UCSD-AML1 (cell line): Measurements from ENCODE around the gene PRR7.
A peak's percentile ranks its signal among the peaks of the same experiment; 100 is the strongest.

Experiments used
- DNase-seq: peaks from one replicate; lab custom pipeline; 2025; ENCODE audit not compliant: unreplicated experiment; lab: John Stamatoyannopoulos, UW

Gene PRR7

DNA sequence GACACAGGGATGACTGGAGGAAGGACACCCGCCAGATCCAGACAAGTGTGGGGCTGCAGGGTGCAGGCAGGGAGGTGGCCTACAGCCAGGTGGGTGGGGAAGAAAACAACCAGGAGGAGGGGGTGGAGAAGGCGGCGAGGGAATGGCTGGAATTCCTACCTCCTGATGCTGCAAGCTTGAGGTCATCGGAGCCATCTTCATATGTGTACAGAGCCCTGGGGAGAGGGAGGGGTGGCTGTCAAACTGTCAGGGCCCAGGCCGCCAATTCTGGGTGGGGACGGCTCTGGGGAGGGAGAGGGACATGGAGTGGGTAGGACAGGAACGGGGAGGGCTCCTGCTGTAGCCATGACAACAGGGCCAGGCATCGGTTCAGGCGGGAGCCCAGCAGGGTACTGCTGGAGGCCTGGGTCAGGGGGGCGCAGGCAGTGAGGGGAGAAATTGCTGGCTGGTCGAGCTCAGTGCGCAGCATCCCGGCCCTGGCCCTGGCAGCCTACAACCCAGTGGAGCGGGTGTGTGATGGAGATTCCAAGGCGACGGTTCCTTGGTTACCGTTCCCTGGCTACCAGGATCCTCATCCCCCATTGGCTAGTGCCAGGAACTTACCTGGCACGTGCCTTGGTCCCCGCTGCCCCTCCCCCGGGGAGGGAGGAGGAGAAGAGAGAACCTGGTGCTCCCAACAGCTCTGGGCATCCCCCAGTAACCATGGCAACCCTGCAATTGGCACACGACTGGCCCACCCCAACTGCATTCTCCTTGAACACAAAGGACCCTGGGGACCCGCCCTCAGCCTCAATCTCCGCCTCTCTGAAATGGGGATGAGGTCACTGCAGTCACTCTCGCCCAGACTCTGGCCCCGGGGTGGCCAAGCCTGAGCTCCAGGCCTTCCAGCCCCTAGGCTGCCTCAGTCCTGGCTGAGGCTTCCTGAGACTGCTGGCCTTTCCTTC, 22.3 kb downstream of the PRR7 start:
- DNase-seq, result no peak

DNA sequence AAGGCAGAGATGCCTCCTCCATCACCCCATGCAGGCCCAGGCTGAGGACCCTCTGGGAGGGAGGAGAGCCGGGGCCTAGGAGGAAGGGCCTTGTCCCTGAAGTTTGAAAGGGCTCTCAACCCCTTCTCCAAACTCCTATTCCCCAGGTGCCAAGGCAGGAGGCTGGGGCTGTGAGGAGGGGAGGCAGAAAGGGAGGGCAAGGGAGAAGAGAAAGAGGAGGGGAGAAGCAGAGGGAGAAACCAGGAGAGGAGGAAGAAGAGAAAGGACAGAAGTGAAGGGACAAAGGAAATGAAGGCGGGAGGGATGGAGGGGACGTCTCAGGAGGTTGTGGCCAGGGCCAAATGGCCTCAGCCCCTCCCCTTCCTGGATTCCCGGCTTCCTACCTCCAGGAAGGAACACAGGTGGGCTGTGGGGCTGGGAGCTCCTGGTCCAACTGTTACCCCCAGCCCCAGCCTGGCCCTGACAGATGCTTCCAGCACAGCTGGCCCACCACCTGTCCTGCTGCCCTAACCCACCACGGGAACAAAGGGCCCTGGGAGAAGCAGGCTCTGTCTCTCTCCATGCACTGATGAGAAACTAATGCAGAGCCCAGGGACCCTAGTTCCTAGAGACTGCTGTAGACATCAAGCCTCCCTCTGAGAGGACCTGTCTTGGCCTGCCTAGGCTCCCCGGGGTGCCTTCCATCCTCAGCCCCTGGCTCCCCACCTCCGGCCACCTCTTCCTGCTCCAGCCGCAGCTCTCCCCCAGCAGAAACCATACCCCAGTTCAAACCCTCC, 23.3 kb downstream of the PRR7 start:
- no peak for DNase-seq

DNA sequence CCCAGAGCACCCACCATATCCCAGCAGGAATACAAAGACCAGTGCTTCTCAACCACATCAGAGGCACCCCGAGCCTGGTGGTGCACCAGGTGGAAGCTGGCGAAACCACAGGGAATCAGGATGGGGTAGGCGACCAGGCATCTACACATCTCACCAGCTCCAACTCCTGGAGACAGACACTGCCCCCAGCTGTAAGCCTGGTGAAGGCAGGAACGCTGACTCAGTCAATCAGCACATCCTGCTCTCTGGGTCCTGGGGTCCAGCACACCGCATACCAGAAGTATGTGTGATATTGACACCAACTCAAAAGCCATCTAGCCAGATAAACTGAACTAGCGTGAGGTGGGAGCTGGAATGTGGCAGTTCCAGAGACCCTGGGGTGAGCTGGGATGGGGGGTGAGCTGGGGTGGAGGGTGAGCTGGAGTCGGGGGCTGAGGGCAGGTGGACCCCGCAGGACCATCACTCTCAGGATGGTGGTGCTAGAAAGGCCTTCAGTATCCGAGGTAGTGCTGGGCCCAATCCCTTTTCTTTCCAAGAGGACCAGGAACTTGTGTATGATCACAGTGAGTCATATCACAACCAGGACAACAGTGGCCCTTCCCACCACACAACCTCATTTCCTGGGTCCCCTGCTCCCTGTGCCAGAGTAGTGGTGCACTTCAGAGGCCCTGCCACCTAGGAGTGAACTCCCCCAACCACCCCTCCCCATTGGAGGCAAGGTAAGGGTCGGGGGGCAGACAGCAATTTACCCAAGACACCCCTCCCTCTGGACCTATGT, 24.3 kb downstream of the PRR7 start:
- DNase-seq, result no peak

DNA sequence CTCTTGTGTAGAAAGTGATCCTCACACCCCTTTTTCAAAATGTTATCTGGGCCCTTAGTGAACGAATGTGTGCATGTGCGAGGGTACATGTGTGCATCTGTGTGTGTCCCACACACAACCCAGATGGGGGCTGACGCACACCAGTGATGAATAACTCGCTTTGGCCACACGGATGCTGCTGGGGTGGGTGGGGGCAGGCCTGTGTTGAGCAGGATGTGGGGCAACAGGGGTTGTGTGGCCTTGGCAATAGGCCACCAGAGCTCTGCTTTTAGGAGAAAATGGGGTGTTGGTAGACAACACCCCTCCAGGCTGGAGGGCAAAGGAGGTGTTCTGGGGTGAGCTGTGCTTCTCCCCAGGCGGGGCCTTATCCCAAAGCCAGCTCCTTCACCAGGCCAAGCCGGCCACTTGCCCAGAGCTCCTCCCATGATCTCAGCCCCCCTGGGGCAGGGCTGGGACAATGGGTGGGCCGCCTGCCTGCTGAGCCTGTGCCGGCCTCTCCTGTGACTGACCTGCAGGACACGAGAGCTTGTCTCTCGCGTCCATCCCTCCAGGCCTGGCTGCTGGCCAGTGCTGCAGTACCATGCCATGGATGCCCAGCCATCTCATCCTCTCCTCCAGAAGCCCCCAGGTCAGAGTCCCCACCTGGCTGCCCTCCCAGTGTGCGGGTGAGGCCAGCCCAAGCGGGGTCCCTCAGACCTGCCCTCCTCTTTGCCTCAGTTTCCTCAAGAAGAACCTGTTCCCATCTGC, 25.2 kb downstream of the PRR7 start:
- DNase-seq, result no peak

- peak; percentile 68 for DNase-seq
Observed at GRCh38 chr5:177472460-177473442, 26.1 kb downstream of the PRR7 start.

DNA sequence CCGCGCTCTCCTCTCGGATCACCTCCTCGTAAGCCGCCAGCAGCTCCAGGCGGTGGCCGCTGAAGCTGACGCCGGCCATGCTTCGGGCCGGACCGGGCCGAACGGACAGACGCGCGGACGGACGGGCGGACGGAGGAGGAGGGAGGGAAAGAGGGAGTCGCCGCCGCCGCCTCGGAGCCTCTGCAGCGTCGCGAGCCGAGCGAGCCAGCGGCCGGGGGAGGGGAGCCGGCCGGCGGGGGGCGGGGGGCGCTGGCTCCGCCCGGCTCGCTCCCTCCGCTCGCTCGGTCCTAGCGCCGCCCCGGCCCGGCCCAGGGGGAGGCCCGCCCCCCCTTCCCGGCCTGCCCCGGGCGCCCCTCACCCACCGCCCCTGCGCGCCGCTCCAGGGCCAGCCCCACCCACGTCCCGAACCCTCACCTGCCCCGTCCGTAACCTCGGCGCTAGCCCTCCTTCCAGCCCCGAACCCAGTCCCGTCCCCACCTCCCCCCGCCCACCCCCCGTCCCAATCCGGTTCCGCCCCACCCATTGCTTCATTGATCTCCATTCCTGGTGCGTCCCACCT, 26.9 kb downstream of the PRR7 start, which contains the start of gene DBN1:
Gene DBN1 (minus strand): TSS at position 192 of the 559 bp plus-strand sequence. CDS start 113 bp downstream, at position 79.
- peak; percentile 58 for DNase-seq

DNA sequence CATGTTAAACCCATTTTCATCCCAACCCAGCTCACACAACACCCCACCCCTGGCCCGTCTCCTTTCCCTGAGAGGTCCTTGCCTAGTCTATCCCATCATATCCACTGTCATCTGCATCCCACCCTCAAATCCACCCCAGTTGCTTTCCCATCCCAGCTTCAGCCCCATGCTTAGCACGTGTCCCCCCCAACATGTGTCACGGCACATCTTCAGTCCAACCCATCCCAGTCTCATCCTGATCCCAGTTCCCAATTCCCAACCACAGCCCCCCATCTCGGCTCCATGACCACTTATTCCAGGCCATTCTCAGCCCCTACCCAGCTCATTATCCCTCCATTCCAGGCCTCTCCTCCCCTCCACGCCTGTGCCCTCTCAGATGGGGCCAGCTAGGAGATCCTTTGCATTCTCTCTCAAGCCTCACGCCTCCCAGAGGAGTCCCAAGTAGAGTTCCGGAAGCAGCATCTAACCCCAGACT, 27.4 kb downstream of the PRR7 start:
- DNase-seq, result no peak

- no peak for DNase-seq
Observed at GRCh38 chr5:177474846-177475562, 28.4 kb downstream of the PRR7 start.

- no peak for DNase-seq
Observed at GRCh38 chr5:177475563-177476427, 29.2 kb downstream of the PRR7 start.

GRCh38 chr5:177476531-177477233, 30.1 kb downstream of the PRR7 start:
- no peak for DNase-seq

GRCh38 chr5:177477701-177478477, 31.3 kb downstream of the PRR7 start:
- DNase-seq, result no peak

- peak; percentile 62 for DNase-seq
Observed at GRCh38 chr5:177478711-177479646, 32.4 kb downstream of the PRR7 start.

DNA sequence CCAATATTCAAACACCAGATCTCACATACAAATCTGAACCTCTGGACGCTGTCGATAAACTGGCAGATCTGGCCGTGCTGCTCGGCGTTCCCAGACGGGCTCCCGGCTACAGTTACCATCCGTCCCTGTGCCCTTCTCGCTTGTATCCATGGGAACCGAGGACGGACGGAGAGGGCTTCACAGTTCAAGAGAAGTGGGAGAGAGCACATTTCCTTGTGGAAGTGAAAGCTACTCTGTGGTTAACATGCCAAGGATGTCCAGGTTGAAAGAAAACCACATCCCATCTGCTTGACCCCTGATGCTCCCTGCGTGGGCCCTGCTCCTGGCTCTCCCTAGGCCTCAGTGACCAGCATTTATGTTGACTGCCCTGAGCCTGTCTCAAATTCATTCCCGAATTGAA, 33.2 kb downstream of the PRR7 start:
- no peak for DNase-seq

DNA sequence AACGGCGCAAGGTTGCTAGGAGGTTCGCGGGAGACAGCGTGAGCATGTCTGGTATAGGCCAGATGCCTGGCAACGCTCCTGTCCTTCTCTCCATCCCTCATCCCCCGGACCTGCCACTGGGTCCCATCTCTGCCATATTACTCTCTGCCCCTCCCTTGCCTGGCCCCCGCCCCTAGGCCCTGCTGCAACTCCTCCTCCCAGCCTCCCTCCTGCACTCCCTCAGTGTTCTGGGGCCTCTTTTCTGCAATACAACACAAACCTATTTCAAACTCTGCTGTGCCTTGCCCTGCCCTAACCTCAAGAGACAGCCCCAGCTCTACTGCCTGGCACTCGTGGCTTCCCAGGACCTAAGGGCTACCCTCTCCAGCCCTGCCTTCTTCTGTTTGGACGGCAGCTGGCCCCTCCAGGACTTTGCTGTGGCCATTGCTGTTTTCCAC, 35.8 kb downstream of the PRR7 start:
- no peak for DNase-seq

- no peak for DNase-seq
Observed at GRCh38 chr5:177483042-177483441, 36.4 kb downstream of the PRR7 start.
